B cell (primary cell): ENCODE results near the gene ARPIN.

Experiments
- EZH2 ChIP-seq: IDR thresholded peaks from 2 replicates; pipeline ENCODE4 v1.6.1; 2012; ENCODE audit warnings: borderline replicate concordance, low read depth, mild to moderate bottlenecking, moderate library complexity, low read length; ENCODE audit not compliant: insufficient read depth, poor library complexity, severe bottlenecking
- TF ChIP-seq, protein P1 (sequence below): fragments of 200-600 bp; IDR thresholded peaks from one replicate; pipeline ENCODE4 v1.8.0; 2022; ENCODE audit warnings: antibody characterized with exemption, mild to moderate bottlenecking

DNA sequence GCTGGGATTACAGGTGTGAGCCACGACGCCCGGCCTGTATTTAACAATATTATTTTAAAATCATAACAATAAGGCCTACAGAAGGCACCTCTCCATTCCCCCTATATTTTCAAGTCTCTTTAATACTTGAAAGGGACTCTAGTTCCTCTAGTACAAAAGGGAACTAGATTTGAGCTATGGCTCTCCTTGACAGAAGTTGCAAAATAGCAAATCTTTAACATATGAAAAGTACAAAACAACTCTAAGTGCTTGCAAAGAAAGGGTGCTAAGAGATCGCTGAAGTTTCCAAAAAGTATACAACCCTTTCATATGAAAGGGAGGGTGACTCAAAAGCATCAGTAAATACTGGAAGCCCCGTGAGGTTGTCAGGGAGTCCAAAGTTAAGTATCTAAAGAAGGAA is 42.7 kb downstream of the ARPIN start:
- TF ChIP-seq, protein P1, sequence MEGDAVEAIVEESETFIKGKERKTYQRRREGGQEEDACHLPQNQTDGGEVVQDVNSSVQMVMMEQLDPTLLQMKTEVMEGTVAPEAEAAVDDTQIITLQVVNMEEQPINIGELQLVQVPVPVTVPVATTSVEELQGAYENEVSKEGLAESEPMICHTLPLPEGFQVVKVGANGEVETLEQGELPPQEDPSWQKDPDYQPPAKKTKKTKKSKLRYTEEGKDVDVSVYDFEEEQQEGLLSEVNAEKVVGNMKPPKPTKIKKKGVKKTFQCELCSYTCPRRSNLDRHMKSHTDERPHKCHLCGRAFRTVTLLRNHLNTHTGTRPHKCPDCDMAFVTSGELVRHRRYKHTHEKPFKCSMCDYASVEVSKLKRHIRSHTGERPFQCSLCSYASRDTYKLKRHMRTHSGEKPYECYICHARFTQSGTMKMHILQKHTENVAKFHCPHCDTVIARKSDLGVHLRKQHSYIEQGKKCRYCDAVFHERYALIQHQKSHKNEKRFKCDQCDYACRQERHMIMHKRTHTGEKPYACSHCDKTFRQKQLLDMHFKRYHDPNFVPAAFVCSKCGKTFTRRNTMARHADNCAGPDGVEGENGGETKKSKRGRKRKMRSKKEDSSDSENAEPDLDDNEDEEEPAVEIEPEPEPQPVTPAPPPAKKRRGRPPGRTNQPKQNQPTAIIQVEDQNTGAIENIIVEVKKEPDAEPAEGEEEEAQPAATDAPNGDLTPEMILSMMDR, result no peak
- no peak for TF ChIP-seq EZH2
